Measurements from ENCODE around the gene OR56A5. TPM values are rescaled to one million over a fixed set of nuclear protein-coding genes. Genes with fewer than 3 reads are reported as not detected.
A peak's percentile ranks its signal among the peaks of the same experiment; 100 is the strongest.
"Not testable (repeated sequence)": the region's sequence is repeated elsewhere in the genome, so short reads cannot be mapped to it uniquely, and the experiment has no call there.

OR56A5 gene
- polyA plus RNA-seq (ENCODE audit: insufficient read length), result not detected
- long read RNA-seq, donor 1, result 0 reads
- long read RNA-seq, donor 2, result 0 reads
- long read RNA-seq, donor 3, result 0 reads
- long read RNA-seq, donor 4, result 0 reads
- long read RNA-seq, donor 5, result 0 reads
- long read RNA-seq, donor 6, result 0 reads
- long read RNA-seq, donor 7, result 0 reads
- long read RNA-seq, donor 8, result 0 reads

- DNase-seq, result no peak
These were observed at the start of gene OR56A5 for GRCh38 chr11:5968394-5968793. OR56A5 (minus strand) TSS chr11:5968494; CDS start chr11:5968494, 0 bp downstream.

GRCh38 chr11:6013042-6013441, 44.7 kb upstream of the OR56A5 start:
- no peak for DNase-seq

- no peak for DNase-seq
These were observed 43.9 kb upstream of the OR56A5 start for GRCh38 chr11:6012035-6012668.

GRCh38 chr11:6006846-6007245, 38.6 kb upstream of the OR56A5 start, which contains the start of gene OR56A4:
OR56A4 (minus strand) TSS chr11:6006946; CDS start chr11:6002992, 3,954 bp downstream.
- no peak for DNase-seq

GRCh38 chr11:6006395-6006794, 38.1 kb upstream of the OR56A5 start:
- DNase-seq, result no peak

GRCh38 chr11:6002202-6002699, 34.0 kb upstream of the OR56A5 start:
- DNase-seq, result no peak

GRCh38 chr11:5994791-5995190, 26.5 kb upstream of the OR56A5 start:
- DNase-seq, result no peak

GRCh38 chr11:5992604-5993251, 24.4 kb upstream of the OR56A5 start:
- DNase-seq, result peak; percentile 1

- no peak for DNase-seq
These were observed 23.9 kb upstream of the OR56A5 start for GRCh38 chr11:5992150-5992549.

GRCh38 chr11:5989203-5989602, 20.9 kb upstream of the OR56A5 start:
- DNase-seq, result no peak

GRCh38 chr11:5986885-5987284, 18.6 kb upstream of the OR56A5 start, which contains the start of gene OR52L1:
OR52L1 (minus strand) TSS chr11:5986985; CDS start chr11:5986930, 55 bp downstream.
- DNase-seq, result no peak

- no peak for DNase-seq
These were observed 15.1 kb upstream of the OR56A5 start for GRCh38 chr11:5983443-5983842.

- DNase-seq, result no peak
These were observed 5.2 kb upstream of the OR56A5 start for GRCh38 chr11:5973530-5973929.

- DNase-seq, result no peak
These were observed 586 bp downstream of the OR56A5 start for GRCh38 chr11:5967708-5968107.

GRCh38 chr11:5966958-5967357, 1.3 kb downstream of the OR56A5 start:
- DNase-seq, result no peak

- not testable (repeated sequence) for DNase-seq
These were observed 7.5 kb downstream of the OR56A5 start for GRCh38 chr11:5960704-5961320.

GRCh38 chr11:5955586-5955985, 12.7 kb downstream of the OR56A5 start:
- DNase-seq, result no peak

- no peak for DNase-seq
These were observed 26.3 kb downstream of the OR56A5 start, which contains the start of gene OR56A3 for GRCh38 chr11:5941951-5942350. OR56A3 (plus strand) TSS chr11:5942251; CDS start chr11:5947347, 5,096 bp downstream.

GRCh38 chr11:5940748-5941147, 27.5 kb downstream of the OR56A5 start:
- no peak for DNase-seq

- no peak for DNase-seq
These were observed 29.7 kb downstream of the OR56A5 start for GRCh38 chr11:5938603-5938965.

GRCh38 chr11:5937868-5938602, 30.3 kb downstream of the OR56A5 start:
- no peak for DNase-seq

- DNase-seq, result no peak
These were observed 35.2 kb downstream of the OR56A5 start for GRCh38 chr11:5933116-5933515.
